Testis (tissue), 3 donors: ENCODE measurements around the gene AQP2. TPM values are rescaled to one million over a fixed set of nuclear protein-coding genes. Genes with fewer than 3 reads are reported as not detected.

Experiments
- DNase-seq: peaks from one replicate; pipeline ENCODE4 v3.0.0-alpha.2; 2019
- H3K27ac ChIP-seq, 2 donors: fragments of 200-600 bp; sonication (generic); one replicate each; pipeline ENCODE4 v1.5.1; 2019
- H3K27me3 ChIP-seq: fragments of 200-600 bp; sonication (generic); one replicate; pipeline ENCODE4 v1.5.1; 2019
- H3K36me3 ChIP-seq: fragments of 200-600 bp; sonication (generic); one replicate; pipeline ENCODE4 v1.5.1; 2017; ENCODE audit warnings: low read depth; ENCODE audit errors: missing control alignments
- H3K4me1 ChIP-seq: fragments of 200-600 bp; sonication (generic); one replicate; pipeline ENCODE4 v1.5.1; 2019
- H3K4me3 ChIP-seq, 2 donors: fragments of 200-600 bp; sonication (generic); one replicate each; pipeline ENCODE4 v1.5.1; 2017 to 2019
- H3K9me3 ChIP-seq: fragments of 200-600 bp; sonication (generic); one replicate; pipeline ENCODE4 v1.5.1; 2017
- CTCF ChIP-seq, 3 experiments: fragments of 450-650 bp in 2 of 3; fragments of 200-600 bp in 1 of 3; sonication (generic) in 1 of 3; IDR thresholded peaks; one replicate each; pipeline ENCODE4 v1.5.1; 2016 to 2019; ENCODE audit warnings: antibody characterized with exemption in 3 of 3, mild to moderate bottlenecking in 2 of 3, moderate library complexity in 1 of 3
- POLR2A ChIP-seq: fragments of 450-650 bp; IDR thresholded peaks from one replicate; pipeline ENCODE4 v1.6.1; 2017; ENCODE audit warnings: antibody characterized with exemption, mild to moderate bottlenecking, moderate library complexity
- WGBS, 2 donors: methylation state at CpG; one replicate each; pipeline ENCODE4 v1.1.5; 2018; 5-methylcytosine and 5-hydroxymethylcytosine counted together
- intact Hi-C: fragments of 100-400 bp; cut with DNase I; formaldehyde crosslinking; loops from one replicate; pipeline ENCODE4 v1.15.1; 2023; ENCODE audit warnings: low total_unique reads
- polyA plus RNA-seq: library from polyadenylated mRNA; stranded (reverse); fragments of 350-450 nt; fragmentation: Illumina TruSeq; extraction: RNeasy Lipid Tissue Mini Kit (QIAGEN cat#74804); gene quantifications from one replicate; pipeline ENCODE4 v1.2.3, GENCODE V29; 2014; ENCODE audit warnings: low read depth, low replicate concordance; ENCODE audit not compliant: insufficient read depth
- total RNA-seq, 2 donors: library from RNA; depleted of rRNA; stranded (reverse); fragments of >200 nt; gene quantifications; one replicate each; pipeline ENCODE4 v1.2.3, GENCODE V29; 2016

Gene AQP2
- total and polyA plus RNA-seq, 3 donors from 2014 or later = 0.79 to 1.9 (median 1.1) TPM

GRCh38 chr12:49932023-49932422 lies 18.5 kb upstream of the AQP2 start:
- intact Hi-C loops = no loop called here

GRCh38 chr12:49932533-49933130 lies 17.9 kb upstream of the AQP2 start:
- H3K4me1 ChIP-seq = no peaks in the 10 kb centered on the region
- no peak overlapping the region for H3K4me3 ChIP-seq
- no peak overlapping the region for H3K27ac ChIP-seq
- intact Hi-C loops = no loop called here
- H3K27me3 ChIP-seq = no peaks in the 10 kb centered on the region
- no peaks in the 10 kb centered on the region for H3K9me3 ChIP-seq
- no peaks in the 10 kb centered on the region for H3K36me3 ChIP-seq
- 90 to 93% methylated on average over 8 of the region's 8 CpGs for WGBS, 2 donors
- TF ChIP-seq POLR2A (no peak), CTCF (IDR thresholded peaks at IDR 0.05) (no peak)
- DNase-seq = no peak

More at GRCh38 chr12:49932023-49932422, 18.5 kb upstream of the AQP2 start:
- WGBS, 2 donors = 75 to 77% methylated on average over 7 of the region's 7 CpGs
- Histone ChIP-seq H3K36me3 (no peaks in the 10 kb centered on the region), H3K27ac (no peak overlapping the region), H3K9me3 (no peaks in the 10 kb centered on the region), H3K4me1 (no peaks in the 10 kb centered on the region), H3K4me3 (no peak overlapping the region), H3K27me3 (no peaks in the 10 kb centered on the region)
- TF ChIP-seq POLR2A (no peak), CTCF (IDR thresholded peaks at IDR 0.05) (no peak)
- DNase-seq = no peak

GRCh38 chr12:49933796-49934195 lies 16.7 kb upstream of the AQP2 start:
- H3K36me3 ChIP-seq = no peaks in the 10 kb centered on the region
- 69 to 70% methylated on average over 5 of the region's 5 CpGs for WGBS, 2 donors
- no peak overlapping the region for H3K27ac ChIP-seq
- TF ChIP-seq POLR2A (no peak), CTCF (IDR thresholded peaks at IDR 0.05) (no peak)
- no peak for DNase-seq
- no peak overlapping the region for H3K4me3 ChIP-seq
- peaks cover under 1% of the 10 kb centered on the region for H3K4me1 ChIP-seq
- no peaks in the 10 kb centered on the region for H3K9me3 ChIP-seq
- no peaks in the 10 kb centered on the region for H3K27me3 ChIP-seq
- intact Hi-C loops = no loop called here

GRCh38 chr12:49934505-49934904 lies 16.0 kb upstream of the AQP2 start:
- TF ChIP-seq POLR2A (no peak), CTCF (IDR thresholded peaks at IDR 0.05) (no peak)
- H3K4me1 ChIP-seq = peaks cover 5% of the 10 kb centered on the region
- no peak overlapping the region for H3K4me3 ChIP-seq
- no peaks in the 10 kb centered on the region for H3K27me3 ChIP-seq
- intact Hi-C loops = no loop called here
- no peaks in the 10 kb centered on the region for H3K9me3 ChIP-seq
- no peaks in the 10 kb centered on the region for H3K36me3 ChIP-seq
- WGBS, 2 donors = 84 to 90% methylated on average over 3 of the region's 3 CpGs
- no peak overlapping the region for H3K27ac ChIP-seq
- DNase-seq = no peak

- no peak for TF ChIP-seq CTCF (IDR thresholded peaks at IDR 0.05)
- no peak for TF ChIP-seq POLR2A
- no peaks in the 10 kb centered on the region for H3K9me3 ChIP-seq
- peaks cover 10% of the 10 kb centered on the region for H3K4me1 ChIP-seq
- no peak overlapping the region for H3K27ac ChIP-seq
- H3K4me3 ChIP-seq = no peak overlapping the region
- no peaks in the 10 kb centered on the region for H3K36me3 ChIP-seq
- WGBS, 2 donors = 88 to 96% methylated on average over 3 of the region's 3 CpGs
- no peak for DNase-seq
- H3K27me3 ChIP-seq = no peaks in the 10 kb centered on the region
- intact Hi-C loops = no loop called here
Measured at GRCh38 chr12:49936925-49937324, 13.6 kb upstream of the AQP2 start.
